CD1c-positive myeloid dendritic cell (primary cell): Measurements from ENCODE around the gene MFAP2.
"Not testable (repeated sequence)": the region's sequence is repeated elsewhere in the genome, so short reads cannot be mapped to it uniquely, and the experiment has no call there.

ENCODE experiments used
- DNase-seq: peaks from one replicate; pipeline ENCODE4 v3.0.0-alpha.2; 2016; ENCODE audit errors: extremely low spot score

The MFAP2 gene

DNA sequence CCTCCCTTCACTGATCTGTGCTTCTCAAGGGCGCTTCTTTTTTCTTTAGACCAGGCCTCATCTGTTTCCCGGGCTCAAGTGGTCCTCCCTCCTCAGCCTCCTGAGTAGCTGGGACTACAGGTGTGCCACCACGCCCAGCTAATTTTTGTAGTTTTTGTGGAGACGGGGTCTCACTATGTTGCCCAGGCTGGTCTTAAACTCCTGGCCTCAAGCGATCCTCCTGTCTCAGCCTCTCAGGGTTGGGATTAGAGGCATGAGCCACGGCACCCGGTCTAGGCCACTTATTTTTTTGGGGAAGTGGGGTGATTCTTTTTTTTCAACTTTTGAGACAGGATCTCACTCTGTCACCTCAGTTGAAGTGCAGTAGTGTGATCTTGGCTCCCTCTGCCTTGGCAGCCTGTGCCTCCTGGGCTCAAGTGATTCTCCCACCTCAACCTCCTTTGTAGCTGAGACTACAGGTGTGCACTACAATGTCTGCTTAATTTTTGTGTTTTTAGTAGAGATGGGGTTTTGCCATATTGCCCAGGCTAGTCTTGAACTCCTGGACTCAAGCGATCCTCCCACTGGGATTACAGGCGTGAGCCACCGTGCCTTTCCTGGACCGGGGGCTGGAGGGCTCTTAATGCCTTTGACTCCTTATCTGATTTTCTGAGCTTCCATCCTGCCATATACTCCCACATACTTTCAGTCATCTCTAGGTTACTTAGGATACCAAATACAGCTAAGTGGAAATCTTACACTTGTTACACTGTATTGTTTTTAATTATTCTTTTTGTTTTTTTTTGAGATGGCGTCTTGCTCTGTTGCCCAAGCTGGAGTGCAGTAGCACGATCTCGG is 18.9 kb downstream of the MFAP2 start:
- DNase-seq, result no peak

DNA sequence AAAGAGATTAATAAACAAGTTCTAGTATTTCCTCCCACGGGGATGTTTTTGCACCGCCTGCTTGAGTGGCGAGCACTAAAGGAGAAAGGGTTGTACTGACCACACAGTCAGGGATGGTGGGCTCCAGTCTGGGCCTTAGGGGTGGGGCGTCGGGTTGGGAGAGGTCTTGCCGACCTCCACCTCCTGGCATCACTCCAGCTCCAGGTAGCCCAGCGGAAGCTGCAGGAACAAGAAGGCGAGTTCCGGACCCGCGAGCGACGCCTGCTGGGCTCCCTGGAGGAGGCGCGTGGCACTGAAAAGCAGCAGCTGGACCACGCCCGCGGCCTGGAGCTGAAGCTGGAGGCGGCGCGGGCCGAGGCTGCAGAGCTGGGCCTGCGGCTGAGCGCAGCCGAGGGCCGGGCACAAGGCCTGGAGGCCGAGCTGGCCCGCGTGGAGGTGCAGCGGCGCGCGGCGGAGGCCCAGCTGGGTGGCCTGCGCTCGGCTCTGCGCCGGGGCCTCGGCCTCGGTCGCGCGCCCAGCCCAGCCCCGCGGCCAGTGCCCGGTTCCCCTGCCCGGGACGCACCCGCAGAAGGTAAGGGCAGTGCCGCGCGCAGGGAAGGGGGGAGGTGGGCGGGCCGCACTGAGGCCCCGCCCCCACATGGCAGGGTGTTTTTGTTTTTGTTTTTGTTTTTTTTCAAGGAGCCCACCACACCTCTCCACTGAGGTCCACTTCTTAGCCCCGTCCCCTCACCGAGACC is 19.7 kb downstream of the MFAP2 start:
- peak; percentile 85 for DNase-seq

DNA sequence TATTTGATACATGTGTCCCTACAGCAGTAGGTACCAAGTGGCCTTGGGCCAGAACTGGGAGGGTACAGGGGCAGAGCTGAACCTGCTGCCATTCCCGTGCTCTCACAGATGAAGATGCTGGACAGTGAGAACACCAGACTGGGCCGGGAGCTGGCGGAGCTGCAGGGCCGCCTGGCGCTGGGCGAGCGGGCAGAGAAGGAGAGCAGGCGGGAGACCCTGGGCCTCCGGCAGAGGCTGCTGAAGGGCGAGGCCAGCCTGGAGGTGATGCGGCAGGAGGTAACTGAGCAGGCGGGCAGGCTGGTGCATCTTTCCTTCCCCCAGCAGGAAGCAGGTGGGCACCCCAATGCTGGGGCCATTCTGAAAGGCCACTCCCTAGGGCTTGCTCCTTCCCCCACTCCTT is 21.9 kb downstream of the MFAP2 start:
- no peak for DNase-seq

DNA sequence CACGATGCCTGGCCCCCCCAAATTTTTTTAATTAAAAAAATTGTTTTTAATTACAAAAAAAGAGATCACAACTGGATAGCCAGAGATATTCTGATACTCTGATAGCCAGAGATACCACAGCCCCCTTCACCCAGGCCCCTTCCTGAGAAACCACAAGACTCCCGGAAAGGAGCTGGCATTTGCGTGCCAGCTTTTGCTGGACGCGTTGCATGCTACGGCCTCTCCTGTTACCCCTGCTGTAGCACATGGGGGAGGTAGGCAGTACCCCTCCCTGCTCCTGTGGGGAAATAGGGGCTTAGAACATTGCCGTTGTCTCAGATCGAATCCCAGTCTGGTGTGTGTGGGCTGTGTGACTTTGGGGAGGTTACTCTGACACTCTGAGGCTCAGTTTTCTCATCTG is 22.7 kb downstream of the MFAP2 start:
- no peak for DNase-seq

DNA sequence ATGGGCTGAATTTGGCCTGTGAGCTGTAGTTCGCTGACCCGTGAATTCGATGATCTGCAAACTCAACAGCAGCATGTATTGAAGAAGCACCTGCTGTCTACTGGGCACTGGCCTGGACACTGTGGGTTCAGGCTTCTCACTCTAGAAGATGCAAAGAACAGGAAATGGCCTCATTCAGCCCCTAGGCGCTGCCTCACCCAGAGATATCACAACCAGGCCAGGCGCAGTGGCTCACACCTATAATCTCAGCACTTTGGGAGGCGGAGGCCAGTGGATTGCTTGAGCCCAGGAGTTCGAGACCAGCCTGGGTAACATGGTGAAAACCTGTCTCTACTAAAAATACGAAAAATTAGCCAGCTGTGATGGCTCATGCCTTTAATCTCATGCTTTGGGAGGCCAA is 23.6 kb downstream of the MFAP2 start:
- DNase-seq, result no peak

DNA sequence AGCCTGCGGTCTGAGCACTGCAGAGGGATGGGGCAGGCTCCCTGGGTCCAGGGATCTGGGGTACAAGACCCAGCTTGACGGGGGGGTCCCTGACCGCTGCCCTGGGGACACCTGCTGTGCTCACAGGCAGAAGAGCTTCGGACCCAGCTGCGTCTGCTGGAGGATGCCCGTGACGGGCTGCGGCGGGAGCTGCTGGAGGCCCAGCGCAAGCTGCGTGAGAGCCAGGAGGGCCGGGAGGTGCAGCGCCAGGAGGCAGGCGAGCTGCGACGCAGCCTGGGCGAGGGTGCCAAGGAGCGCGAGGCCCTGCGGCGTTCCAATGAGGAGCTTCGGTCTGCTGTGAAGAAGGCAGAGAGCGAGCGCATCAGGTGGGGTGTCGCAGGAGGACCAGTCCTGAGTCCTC is 25.2 kb downstream of the MFAP2 start:
- DNase-seq, result no peak

DNA sequence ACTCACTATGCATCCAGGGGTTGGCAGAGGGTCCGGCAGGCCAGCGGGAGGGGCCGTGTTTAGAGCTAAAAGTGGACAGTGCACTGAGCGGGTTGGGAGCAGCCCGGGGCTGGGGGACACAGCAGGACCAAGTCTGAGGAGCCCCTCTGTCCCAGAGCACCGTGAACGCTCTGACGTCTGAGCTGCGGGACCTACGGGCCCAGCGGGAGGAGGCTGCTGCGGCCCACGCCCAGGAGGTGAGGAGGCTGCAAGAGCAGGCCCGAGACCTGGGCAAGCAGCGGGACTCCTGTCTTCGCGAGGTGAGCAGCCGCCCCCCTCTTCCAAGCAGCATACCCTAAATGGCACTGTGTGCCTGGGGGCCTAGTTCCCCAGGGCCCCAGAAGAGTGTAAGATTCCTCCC is 25.8 kb downstream of the MFAP2 start:
- no peak for DNase-seq

DNA sequence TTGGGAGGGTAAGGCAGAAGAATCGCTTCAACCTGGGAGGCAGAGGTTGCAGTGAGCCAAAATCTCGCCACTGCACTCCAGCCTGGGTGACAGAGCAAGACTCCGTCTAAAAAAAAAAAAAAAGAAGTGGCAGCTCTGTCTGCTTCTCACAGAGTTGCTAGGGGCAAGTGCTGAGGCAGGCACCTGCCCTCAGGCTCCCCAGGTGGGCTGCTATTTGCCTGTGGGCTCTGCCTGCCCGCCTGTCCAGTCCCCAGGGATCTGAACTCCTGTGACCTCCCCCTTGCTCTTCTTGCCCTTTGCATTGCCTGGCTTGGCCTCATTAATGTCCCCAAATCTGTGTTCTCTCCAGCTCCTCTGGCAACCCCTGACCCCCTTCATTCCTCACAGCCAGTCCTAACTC is 28.0 kb downstream of the MFAP2 start:
- DNase-seq, result not testable (repeated sequence)

DNA sequence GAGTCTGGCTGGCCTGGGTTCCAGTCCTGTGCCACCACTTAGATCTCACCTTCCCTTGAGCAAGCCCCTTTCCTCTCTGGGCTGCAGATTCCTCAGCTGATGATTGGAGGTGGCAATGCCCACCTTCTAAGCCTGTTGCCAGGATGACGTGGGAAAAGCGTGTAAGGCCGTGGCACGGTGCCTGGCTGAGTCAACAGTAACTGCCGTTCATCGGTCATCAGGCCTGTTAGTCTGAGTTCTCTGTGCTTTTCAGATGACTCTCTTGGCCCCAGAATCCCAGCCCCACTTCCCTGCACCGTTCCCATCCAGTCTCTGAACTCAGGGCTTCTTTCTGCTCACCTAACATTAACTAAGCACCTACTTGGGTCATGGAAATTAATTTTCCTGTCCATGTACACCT is 31.4 kb downstream of the MFAP2 start:
- DNase-seq, result not testable (repeated sequence)

DNA sequence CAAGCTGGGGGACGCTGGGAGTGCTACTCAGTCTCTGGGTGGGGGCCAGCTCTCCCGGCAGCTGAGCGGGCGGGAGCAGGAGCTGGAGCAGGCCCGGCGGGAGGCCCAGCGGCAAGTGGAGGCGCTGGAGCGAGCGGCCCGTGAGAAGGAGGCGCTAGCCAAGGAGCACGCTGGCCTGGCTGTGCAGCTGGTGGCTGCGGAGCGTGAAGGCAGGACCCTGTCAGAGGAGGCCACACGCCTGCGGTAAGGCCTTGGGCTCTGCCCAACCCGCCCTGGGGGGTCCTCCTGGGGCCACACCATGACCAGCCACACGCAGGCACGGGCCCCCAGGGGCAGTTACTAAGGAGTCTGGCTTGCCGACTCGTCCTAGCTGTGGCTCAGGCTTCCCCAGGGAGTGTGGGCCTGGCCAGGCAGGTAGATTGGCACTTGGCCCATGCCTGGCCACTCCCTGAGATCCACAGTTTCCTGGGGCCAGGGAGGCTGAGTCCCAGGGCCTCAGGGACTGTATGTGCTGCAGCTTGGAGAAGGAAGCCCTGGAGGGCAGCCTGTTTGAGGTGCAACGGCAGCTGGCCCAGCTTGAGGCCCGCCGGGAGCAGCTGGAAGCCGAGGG is 32.0 kb downstream of the MFAP2 start:
- DNase-seq, result not testable (repeated sequence)

DNA sequence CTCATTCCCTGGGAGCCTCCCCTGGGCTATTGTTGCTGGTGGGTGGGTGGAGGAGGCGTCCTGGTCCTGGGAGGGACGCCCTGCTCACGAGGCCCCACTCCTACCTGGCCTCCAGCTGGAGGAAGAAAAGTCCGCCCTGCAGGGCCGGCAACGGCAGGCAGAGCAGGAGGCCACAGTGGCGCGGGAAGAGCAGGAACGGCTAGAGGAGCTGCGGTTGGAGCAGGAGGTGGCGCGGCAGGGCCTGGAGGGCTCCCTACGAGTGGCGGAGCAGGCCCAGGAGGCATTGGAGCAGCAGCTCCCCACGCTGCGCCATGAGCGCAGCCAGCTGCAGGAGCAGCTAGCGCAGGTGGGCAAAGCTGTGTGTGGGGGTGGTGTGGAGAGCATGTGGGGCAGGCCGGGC is 33.8 kb downstream of the MFAP2 start:
- DNase-seq, result no peak

DNA sequence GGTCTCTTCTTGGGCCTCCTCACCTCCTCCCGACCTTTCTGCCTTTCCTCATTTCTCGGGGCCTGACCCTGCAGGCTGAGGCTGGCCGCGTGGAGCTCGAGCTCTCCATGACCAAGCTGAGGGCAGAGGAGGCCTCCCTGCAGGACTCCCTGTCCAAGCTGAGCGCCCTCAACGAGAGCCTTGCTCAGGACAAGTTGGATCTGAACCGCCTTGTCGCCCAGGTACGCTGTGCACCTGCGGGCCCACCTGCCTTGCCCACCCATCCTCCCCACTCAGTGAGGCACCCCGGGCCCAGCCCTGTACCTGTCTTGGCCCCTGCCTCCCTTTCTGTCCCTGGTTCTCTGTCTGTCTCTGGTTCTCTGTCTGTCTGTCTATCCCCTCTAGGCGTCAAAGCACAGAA is 34.2 kb downstream of the MFAP2 start:
- DNase-seq, result not testable (repeated sequence)

DNA sequence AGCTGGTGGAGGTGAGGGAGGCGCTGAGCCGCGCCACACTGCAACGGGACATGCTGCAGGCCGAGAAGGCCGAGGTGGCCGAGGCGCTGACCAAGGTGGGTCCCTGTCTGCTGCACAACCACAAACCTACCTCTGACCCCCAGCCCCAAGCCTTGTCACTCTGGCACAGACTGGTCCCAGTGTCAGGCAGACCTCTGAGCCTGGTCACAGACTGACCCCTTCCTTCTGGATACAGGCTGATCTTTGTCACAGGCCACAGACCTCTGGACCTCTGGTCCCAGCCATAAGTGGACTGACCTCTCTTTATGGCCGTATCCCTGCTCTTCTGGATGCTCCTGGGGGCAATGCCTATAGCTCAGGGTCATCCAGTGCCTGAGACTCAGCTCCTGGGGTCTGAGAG is 34.9 kb downstream of the MFAP2 start:
- DNase-seq, result not testable (repeated sequence)

DNA sequence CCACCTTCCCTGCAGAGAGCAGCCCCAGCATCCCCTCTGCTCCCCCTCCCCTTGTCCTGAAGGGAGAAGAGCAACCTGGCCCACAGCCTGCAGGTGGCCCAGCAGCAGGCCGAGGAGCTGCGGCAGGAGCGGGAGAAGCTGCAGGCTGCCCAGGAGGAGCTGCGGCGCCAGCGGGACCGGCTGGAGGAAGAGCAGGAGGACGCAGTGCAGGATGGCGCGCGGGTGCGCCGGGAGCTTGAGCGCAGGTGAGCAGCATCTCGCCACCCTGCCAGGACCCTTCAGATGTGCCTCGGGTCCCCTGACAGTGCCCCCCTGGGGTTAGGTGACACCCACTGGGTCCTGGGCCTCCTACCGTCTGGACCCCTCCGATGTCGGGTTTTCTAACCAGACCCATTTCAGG is 36.4 kb downstream of the MFAP2 start:
- DNase-seq, result no peak

DNA sequence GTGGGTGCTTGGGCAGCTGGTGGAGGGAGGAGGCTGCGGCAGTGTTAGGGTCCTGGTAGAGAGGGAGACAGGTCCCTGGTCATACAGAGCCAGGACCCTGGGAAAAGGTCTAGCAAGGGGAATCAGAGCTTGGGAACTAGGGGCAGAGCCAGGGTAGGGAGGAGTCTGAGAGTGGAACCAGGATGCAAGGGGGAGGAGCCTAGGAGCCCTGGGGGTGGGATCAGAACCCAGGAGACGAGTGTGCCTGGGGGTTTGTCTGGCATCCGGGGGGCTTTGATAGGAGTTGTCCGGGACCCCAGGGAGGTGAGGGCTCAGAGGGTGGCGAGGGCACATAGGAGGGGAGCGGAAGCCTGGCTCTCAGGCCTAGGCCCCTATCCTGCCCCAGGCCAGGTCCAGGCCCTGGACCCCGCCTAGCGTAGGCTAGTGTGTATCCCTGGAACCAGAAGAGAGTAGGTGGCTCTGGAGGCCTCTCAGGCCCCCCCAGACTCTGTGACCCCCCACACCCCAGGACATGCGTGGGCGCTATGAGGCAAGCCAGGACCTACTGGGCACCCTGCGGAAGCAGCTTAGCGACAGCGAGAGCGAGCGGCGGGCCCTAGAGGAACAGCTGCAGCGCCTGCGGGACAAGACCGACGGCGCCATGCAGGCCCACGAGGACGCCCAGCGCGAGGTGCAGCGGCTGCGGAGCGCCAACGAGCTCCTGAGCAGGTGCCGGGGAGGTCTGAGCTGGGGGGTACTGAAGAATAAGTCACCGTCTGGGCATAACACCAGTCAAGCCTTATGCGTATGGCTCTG is 40.8 kb downstream of the MFAP2 start:
- not testable (repeated sequence) for DNase-seq

DNA sequence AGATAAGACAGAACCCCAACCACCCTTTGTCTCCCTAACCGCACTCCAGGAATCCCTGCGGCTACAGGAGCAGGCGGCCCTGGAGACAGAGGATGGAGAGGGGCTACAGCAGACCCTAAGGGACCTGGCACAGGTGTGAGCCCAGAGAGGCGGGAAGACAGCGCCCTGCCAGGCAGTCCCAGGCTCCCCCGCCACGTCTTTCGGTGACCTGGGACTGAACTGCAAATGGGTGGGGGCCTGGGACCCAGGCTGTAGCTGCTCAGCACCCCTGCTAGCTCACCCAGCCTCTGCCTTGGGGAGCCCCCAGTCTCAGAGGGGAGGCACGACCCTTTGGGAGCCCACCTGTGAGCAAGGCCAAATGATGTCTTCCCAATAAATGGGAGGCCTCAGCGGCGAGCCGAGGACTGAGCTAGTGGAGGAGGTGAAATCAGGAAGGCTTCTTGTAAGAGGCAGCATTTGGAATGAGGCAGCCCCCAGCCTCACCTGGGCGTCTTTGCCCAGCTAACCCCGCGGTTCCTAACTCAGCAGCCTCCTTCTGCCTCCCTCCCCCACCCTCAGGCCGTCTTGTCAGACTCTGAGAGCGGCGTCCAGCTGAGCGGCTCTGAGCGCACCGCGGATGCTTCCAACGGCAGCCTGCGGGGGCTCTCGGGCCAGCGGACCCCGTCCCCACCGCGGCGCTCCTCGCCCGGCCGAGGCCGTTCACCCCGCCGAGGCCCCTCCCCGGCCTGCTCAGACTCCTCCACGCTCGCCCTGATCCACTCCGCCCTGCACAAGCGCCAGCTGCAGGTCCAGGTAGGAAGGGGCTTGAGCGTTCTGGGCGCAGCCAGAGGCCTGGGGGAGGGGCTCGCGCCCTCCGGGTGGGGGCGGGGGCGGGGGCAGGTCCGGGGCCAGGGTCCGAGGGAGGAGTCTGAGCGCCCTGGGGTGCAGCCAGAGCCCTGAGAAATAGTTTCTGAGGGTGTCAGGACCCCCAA is 41.8 kb downstream of the MFAP2 start:
- no peak for DNase-seq

DNA sequence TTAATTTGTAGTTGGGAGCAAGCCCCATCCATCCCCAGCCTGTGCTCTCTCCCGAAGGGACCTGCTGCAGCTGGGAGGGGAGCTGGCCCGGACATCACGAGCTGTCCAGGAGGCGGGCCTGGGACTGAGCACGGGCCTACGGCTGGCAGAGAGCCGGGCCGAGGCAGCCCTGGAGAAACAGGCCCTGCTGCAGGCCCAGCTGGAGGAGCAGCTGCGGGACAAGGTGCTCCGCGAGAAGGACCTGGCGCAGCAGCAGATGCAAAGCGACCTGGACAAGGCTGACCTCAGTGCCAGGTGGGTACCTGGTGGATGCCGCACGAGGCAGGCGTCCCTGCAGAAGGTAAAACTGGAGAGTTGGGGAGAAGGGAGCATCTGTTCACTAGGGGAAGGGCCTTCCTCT is 43.8 kb downstream of the MFAP2 start:
- not testable (repeated sequence) for DNase-seq

DNA sequence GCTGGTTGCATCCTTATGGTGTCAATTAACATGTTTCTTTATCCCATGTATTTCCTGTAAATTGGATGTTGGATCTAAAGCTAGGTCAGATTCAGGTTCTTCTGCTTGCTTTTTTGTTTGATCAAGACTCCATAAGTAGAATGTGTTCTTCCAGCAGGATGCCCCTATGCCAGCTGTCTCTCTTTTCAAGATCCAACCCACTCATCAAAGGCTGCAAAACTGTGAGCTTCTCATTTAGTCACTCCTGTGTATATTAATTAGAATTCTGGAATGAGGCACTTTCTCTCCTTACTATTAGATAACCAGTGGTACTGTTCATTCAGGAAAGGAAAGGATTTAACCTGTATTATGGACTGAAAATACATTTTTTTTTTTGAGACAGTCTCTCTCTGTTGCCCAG is 46.5 kb downstream of the MFAP2 start:
- DNase-seq, result not testable (repeated sequence)

DNA sequence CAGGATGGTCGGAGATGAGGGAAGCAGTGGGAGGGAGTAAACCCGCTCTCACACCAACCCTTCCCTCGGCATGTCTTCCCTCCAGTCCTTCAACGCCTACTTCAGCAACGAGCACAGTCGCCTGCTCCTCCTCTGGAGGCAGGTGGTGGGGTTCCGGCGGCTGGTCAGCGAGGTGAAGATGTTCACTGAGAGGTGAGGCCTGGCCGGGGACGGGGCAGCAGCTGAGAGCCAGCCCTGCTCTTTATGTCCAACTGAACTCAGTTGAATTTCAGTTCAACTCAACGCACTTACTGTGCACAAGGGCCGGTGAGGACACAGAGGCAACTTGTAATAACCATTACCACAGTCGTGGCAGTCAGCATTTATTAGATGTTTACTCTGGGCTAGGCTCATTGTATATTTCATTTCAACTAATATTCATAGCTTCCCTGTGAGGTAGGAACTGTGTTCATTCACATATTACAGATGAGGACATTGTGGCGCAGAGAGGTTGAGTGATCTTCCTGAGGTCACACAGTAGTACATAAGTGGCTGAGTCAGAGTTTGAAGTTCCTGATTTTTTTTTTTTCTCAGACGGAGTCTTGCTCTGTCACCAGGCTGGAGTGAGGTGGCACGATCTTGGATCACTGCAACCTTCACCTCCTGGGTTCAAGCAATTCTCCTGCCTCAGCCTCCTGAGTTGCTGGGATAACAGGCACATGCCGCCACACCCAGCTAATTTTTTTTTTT is 49.0 kb downstream of the MFAP2 start:
- peak; percentile 11 for DNase-seq
